Measurements from ENCODE around the gene SIRT7.

The SIRT7 gene

GRCh38 chr17:81932333-81932983 is 14.5 kb upstream of the SIRT7 start:
- in situ Hi-C loops (cut with MboI; ENCODE audit: low sequenced_read_pairs): no loop called here

GRCh38 chr17:81931557-81932332 is 13.8 kb upstream of the SIRT7 start:
- in situ Hi-C loops (cut with MboI; ENCODE audit: low sequenced_read_pairs): no loop called here

DNA sequence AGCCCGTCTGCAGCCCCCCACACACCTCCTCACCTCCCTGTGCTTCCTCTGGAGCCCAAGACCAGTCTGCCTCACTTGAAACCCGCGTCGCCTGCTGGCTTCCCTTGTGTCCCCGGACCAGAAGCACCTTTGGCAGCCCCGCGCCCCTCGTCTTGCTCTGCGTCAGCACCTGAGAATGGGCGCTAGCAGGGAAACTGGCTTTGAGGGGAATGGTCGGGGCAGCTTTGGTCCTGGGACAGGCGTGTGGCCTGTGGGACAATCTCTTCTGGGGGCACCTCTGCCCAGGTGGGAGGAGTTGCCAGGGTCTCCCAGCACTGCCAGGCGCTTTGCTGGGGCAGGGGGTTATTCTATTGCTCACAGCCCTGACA is 13.2 kb upstream of the SIRT7 start:
- in situ Hi-C loops (cut with MboI; ENCODE audit: low sequenced_read_pairs): no loop called here

GRCh38 chr17:81930142-81931125 is 12.5 kb upstream of the SIRT7 start:
- in situ Hi-C loops (cut with MboI; ENCODE audit: low sequenced_read_pairs): no loop called here

DNA sequence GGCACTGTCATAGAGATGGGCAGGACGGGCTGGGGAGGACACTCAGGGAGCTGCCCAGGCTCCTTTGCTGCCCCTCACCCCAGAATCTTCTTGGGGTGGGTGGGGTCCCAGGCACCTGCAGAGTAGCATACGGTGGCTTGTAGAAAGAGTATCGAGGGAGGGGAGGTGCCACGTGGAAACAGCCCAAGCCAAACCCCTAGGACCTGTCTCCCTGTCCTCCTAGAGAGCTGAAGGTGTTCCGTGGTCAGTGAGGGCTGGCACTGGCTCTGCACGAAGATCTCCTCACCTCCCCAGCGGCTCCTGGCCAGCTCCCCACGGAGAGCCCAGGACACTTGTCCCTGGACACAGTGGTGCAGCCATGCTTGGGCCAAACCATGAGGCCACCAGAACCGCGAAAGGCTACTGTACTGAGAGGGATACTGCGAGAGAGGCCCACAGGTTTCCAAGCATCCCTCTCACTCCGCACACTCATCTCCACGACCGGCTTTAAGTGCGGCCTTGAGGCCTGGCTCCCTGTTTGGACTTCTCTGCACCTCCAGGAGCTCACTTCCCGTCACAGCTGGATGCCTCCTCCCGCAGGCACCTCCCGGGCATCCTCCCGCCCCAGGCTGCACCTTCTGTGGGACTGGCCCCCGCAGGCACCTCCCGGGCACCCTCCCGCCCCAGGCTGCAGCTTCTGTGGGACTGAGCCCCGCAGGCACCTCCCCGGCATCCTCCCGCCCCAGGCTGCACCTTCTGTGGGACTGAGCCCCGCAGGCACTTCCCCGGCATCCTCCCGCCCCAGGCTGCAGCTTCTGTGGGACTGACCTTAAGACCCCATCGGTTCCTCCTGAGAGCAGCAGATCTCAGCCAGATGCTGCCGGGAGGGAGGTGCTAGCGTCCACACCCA is 11.5 kb upstream of the SIRT7 start:
- in situ Hi-C loops (cut with MboI; ENCODE audit: low sequenced_read_pairs): no loop called here

DNA sequence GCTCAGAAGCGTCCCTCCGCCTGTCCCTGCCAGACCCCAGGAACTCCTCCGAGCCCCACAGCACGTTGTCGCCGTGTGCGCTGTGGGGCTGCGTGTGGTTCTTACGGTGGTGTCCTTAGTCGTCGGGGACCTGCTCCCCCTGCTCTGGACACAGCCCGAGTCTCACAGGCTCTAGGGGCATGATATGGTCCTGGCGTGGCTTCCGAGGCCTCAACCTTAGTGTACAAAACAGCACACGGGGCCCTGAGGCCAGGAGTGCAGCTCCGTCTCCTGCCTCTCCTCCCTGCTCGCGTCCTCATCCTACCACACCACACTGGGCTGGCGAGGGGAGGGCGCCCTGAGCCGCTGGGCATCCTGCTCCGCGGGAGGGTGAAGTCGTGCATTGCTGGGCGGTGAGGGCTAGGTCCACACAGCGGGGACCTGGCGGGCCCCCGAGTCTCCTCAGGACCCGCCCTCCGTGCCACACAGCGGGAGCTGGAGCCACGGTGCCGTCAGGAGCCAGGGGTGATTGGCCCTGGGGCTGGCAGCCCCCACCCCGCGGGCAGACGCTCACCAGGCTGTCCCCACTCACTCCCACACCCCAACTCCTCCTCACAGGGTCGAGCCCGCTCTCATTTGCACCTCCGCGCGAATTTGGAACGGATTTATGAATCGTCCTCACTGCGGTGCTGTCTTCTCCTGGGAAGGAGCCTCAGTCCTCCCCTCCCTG is 10.7 kb upstream of the SIRT7 start:
- in situ Hi-C loops (cut with MboI; ENCODE audit: low sequenced_read_pairs): no loop called here

- in situ Hi-C loops (cut with MboI; ENCODE audit: low sequenced_read_pairs): no loop called here
These were observed 9.9 kb upstream of the SIRT7 start, which contains the start of gene MAFG for GRCh38 chr17:81927653-81928543. Gene MAFG (minus strand): TSS chr17:81927735. CDS start chr17:81923185, 4,550 bp downstream.

DNA sequence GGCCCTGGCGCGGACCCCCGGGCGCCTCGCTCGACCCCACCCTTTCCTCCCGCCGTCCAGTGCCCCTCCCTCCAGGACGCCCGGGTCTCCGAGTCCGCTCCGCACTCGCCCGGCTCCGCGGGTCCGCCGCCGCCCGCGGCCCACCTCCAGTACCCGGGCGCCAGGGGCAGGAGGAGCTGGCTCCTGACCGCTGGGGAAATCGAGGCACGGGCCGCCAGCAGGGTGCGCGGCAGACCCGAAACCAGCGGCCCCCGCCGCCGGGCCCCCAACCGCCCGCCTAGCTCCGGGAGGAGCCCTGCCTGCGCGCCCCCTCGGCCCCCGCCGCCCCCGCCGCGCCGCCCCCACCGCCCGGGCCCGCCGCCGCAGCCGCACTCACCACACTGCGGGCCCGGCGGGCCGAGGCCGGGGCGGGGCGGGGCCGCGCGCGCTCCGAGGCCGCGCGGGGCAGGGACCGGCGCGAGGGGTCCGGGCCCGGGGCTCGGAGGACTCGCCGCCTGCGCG is 9.2 kb upstream of the SIRT7 start:
- in situ Hi-C loops (cut with MboI; ENCODE audit: low sequenced_read_pairs): no loop called here

- in situ Hi-C loops (cut with MboI; ENCODE audit: low sequenced_read_pairs): no loop called here
These were observed 8.6 kb upstream of the SIRT7 start for GRCh38 chr17:81926451-81927151.

DNA sequence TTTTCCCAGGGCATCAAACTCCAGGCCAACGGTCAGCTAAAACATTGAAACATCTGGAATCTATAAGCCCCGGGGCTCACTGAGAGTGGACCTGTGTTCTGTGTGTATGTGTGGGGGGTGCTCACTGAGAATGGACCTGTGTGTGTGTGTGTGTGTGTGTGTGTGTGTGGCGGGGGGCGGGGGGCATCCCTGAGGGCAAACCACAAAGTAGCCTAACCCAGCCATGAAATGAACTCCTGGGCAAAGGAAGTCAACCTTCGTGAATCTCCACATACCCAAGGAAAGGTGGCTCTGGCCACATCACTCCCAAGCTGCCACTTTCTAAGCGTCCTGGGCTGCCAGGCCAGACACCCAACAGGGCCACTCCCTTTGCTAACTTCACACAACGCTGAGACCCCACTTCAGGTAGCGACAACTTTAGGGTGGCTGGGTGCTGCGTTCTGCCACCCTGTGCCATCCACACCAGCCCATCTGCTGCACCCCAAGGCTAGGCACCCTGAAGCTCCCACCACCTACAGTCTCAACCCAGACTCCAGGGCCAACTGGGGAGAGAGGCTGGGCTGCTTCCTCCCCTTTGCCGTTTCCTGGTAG is 8.0 kb upstream of the SIRT7 start:
- in situ Hi-C loops (cut with MboI; ENCODE audit: low sequenced_read_pairs): no loop called here

DNA sequence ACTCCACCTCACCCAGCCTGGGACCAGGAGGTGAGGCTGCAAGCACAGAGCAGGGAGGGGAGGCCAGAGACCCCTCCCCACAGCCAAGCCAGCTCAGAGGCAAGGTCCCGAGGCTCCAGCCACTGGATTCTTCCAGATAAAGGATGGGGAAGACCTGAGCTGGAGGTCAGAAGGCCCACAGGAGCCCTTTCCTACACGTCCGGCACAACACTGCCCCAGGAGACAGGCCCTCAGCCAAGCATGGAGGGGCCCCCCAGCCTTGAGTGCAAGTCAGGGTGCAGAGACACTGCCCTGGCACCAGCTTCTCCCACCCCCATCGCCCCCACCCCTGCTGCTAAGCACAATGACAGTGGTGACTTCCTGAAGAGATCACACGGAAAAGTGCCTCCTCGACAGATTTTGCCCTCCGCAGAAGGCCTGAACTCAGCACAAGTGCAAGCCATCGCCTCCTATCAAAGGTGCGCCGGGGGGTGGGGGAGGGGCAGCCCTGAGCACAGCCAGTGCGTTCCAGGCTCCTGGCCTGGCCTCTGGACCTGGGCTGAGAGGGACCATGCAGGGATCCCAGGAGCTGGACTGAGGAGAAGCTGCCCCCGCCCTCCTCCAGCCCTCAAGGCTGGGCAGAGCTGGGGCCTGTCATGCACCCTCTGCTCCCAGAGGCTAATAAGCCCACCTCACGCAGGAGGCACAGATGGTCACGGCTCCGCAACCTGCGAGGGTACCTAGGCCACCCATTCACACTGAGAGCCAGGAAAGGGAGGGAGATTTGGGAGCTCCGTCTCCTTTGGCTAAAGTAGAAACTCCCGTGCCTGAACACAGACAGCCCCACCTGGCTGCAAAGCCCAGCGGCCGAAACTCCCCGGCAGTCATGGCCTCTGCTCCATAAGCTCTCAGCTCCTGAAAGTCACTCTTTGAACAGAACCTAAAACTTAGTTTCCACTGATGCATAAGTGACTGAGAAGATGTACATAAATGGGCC is 6.9 kb upstream of the SIRT7 start:
- in situ Hi-C loops (cut with MboI; ENCODE audit: low sequenced_read_pairs): no loop called here

DNA sequence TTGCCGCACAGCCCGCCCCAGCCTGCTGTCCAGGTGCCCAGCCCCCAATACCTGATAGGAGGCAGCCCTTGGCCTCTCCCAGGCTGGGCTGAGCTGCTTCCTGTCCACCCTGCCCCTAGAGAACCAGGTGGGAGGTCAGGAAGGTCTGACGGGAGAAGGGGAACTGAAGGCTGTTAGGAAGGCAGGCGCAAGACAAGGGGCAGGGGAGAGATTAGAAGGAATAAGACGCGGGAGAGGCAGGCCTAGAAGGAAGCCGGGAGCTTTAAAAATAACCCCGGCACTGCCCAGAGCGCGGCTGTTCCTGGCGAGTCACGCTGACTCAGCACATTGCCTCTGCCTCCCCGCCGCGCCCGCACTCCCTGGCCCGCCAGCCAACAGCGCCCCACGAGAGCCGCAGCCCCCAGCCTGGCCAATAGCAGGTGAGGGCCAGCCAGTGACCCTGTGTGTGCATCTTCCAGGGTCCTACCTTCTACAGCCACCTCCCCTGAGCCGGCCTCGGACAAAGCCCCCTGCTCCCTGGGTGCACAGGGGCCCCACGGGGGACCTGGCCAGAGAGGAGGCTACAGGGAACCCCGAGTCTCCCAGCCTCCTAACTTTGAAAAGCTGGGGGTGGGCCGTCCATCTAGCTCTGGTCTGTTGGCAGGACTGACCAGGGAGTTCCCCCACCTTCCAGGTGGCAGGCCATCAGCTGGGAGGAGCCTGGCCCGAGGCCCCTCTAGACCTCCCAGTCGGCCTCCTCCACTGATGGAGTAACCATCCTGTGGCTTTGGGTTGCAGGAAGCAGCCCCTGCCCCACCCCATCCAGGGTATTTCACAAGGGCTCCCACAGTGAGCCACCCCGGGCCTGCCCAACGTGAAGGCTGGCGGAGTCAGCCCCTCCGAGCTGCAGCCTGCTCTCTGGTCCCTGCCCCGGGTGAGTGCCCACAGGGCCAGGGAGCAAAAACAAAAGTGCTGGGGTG is 5.6 kb upstream of the SIRT7 start:
- in situ Hi-C loops (cut with MboI; ENCODE audit: low sequenced_read_pairs): no loop called here

DNA sequence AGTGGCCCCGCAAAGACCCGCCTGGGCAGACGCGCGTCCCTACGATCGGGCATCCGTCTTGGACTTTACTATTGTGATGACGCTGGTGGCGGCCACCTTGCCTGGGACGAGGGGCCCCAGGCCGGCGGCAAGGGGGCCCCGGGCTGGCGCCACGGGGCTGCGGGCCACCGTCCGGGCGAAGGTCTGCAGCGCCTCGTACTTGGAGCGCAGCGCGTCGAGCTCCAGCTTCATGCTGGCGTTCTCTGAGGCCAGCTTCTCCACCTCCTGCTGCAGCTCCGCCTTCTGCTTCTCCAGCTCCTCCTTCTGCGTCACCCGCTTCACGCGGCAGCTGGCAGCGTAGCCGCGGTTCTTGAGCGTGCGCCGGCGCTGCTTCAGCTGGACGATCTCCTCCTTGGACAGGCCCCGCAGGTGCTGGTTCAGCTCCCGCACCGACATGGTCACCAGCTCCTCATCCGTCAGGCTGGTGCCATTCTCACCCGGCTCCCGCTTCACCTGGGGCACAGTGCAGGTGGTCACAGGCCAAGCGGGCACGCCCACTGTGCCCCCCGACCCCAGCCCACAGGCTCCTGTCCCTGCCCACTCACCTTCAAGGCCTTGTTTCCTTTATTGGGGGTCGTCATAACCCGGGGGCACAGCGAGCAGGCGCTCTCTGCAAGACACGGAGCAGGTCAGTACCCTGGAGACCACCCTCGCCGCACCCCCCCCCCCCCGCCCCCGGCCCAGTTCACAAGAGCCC is 4.8 kb upstream of the SIRT7 start:
- in situ Hi-C loops (cut with MboI; ENCODE audit: low sequenced_read_pairs): no loop called here

DNA sequence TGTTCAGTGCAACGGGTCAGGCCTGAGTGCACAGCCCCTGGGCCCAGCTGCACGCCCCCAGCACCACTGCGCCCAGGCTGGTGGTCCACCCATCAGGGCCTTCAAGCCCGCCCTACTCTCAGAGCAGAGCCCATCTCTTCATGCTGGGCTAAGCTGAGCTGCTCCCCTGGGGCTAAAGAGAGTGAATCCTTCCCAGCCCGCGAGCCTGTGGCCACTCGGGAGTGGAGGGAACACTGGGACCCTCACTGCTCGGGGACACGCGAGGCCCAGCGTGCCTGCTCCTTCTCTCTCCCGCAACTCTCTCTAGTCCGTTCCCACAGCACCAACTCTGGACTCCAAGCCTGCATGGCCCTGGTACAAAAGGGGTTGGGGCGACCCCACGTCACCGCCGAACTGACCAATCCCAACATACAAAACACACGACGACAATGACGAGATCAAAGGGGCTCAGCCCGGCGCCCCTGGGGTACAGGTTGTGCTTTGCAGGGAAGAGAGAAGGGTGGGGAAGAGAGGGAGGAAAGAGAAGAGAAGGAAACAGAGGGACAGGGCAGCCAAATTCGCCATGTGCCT is 4.1 kb upstream of the SIRT7 start:
- in situ Hi-C loops (cut with MboI; ENCODE audit: low sequenced_read_pairs): no loop called here
